UCSD-AML1 (cell line): Measurements from ENCODE around the gene GLDC.
"Not testable (repeated sequence)": the region's sequence is repeated elsewhere in the genome, so short reads cannot be mapped to it uniquely, and the experiment has no call there.

Experiments used
- DNase-seq: peaks from one replicate; lab custom pipeline; 2025; ENCODE audit not compliant: unreplicated experiment; lab: John Stamatoyannopoulos, UW

Gene GLDC

GRCh38 chr9:6665628-6666027, 20.1 kb upstream of the GLDC start:
- DNase-seq = no peak

- DNase-seq = no peak
These were observed 18.7 kb upstream of the GLDC start for GRCh38 chr9:6664204-6664680.

GRCh38 chr9:6660512-6660911, 15.0 kb upstream of the GLDC start:
- no peak for DNase-seq

GRCh38 chr9:6658628-6659353, 13.3 kb upstream of the GLDC start:
- no peak for DNase-seq

- DNase-seq = no peak
These were observed 11.2 kb upstream of the GLDC start for GRCh38 chr9:6656614-6657300.

- DNase-seq = no peak
These were observed 9.5 kb upstream of the GLDC start for GRCh38 chr9:6655036-6655435.

GRCh38 chr9:6646293-6646636, 736 bp upstream of the GLDC start:
- no peak for DNase-seq

- not testable (repeated sequence) for DNase-seq
These were observed 499 bp downstream of the GLDC start for GRCh38 chr9:6645105-6645354.

- no peak for DNase-seq
These were observed 1.0 kb downstream of the GLDC start for GRCh38 chr9:6644346-6645104.

GRCh38 chr9:6641961-6642360, 3.6 kb downstream of the GLDC start:
- no peak for DNase-seq

GRCh38 chr9:6641561-6641960, 4.0 kb downstream of the GLDC start:
- no peak for DNase-seq

GRCh38 chr9:6641056-6641455, 4.5 kb downstream of the GLDC start:
- no peak for DNase-seq

GRCh38 chr9:6640268-6641051, 5.1 kb downstream of the GLDC start:
- DNase-seq = no peak

- DNase-seq = no peak
These were observed 5.9 kb downstream of the GLDC start for GRCh38 chr9:6639622-6640021.

- no peak for DNase-seq
These were observed 11.1 kb downstream of the GLDC start for GRCh38 chr9:6634444-6634843.

GRCh38 chr9:6633378-6633777, 12.2 kb downstream of the GLDC start:
- DNase-seq = no peak

GRCh38 chr9:6632516-6633183, 12.9 kb downstream of the GLDC start:
- DNase-seq = no peak

GRCh38 chr9:6631207-6631512, 14.4 kb downstream of the GLDC start:
- DNase-seq = no peak

GRCh38 chr9:6630502-6631206, 14.9 kb downstream of the GLDC start:
- DNase-seq = peak; percentile 29

GRCh38 chr9:6628704-6629103, 16.8 kb downstream of the GLDC start:
- DNase-seq = no peak

- DNase-seq = no peak
These were observed 20.2 kb downstream of the GLDC start for GRCh38 chr9:6625363-6625762.
